Endothelial cell of umbilical vein (primary cell): ENCODE results near the gene SUPT16H. TPM values are rescaled to one million over a fixed set of nuclear protein-coding genes. Genes with fewer than 3 reads are reported as not detected.

Source experiments
- BruUV-seq: library from RNA; stranded (reverse); fragments of 400-500 nt; replicated peaks from 2 replicates; lab custom pipeline; 2021; lab: Mats Ljungman, UMichigan
- CTCF ChIA-PET: fragments of 300-600, 350-600 bp; sonication (Branson Sonifier 250); formaldehyde crosslinking; loops from one replicate; lab custom pipeline; 2021; ENCODE audit warnings: antibody characterized with exemption, inconsistent platforms; lab: Charles Lee
- POLR2A ChIA-PET: fragments of 300-600, 350-600 bp; sonication (Branson Sonifier 250); formaldehyde crosslinking; loops from one replicate; lab custom pipeline; 2021; ENCODE audit warnings: antibody characterized with exemption, inconsistent platforms; lab: Charles Lee
- DNase-seq: peaks from one replicate; pipeline ENCODE4 v3.0.0-alpha.2; 2011; ENCODE audit warnings: low read depth, low spot score
- FAIRE-seq: peaks from 2 replicates; lab custom pipeline; 2011; peaks lifted over from hg19 to GRCh38; lab: Jason Lieb, UNC
- H2AFZ ChIP-seq: 2 replicates; pipeline ENCODE4 v1.6.0; 2012; ENCODE audit warnings: low read depth, low read length, control low read depth, inconsistent platforms
- H3K27ac ChIP-seq: 2 replicates; pipeline ENCODE4 v1.5.1; 2011; ENCODE audit warnings: low read depth, mild to moderate bottlenecking, control low read depth, low read length, moderate library complexity; ENCODE audit not compliant: insufficient read depth
- H3K27me3 ChIP-seq, 2 experiments: 2 replicates each; pipeline versions ENCODE4 v1.6.0 to v1.6.1; 2011; ENCODE audit warnings: low read length in 2 of 2, mixed read lengths in 1 of 2; ENCODE audit not compliant: control insufficient read depth in 2 of 2, insufficient read depth in 2 of 2
- H3K36me3 ChIP-seq, 2 experiments: 2 replicates in 1 of 2; 3 replicates in 1 of 2; pipeline ENCODE4 v1.5.1; 2011; ENCODE audit warnings: low read length in 2 of 2, mild to moderate bottlenecking in 1 of 2, moderate library complexity in 1 of 2; ENCODE audit not compliant: control insufficient read depth in 2 of 2, insufficient read depth in 2 of 2; ENCODE audit errors: extremely low read depth in 1 of 2
- H3K4me1 ChIP-seq: 3 replicates; pipeline ENCODE4 v1.5.1; 2011; ENCODE audit warnings: mild to moderate bottlenecking, low read length; ENCODE audit not compliant: control insufficient read depth, insufficient read depth; ENCODE audit errors: extremely low read depth
- H3K4me2 ChIP-seq: 2 replicates; pipeline ENCODE4 v1.6.1; 2011; ENCODE audit warnings: low read length, control low read depth, mixed read lengths; ENCODE audit not compliant: insufficient read depth
- H3K4me3 ChIP-seq, 3 experiments: fragments of 200-600 bp in 1 of 3; sonication (generic), shearing (Covaris generic) in 1 of 3; replicated peaks in 1 of 3; 2 replicates each; pipeline ENCODE4 v1.5.1; 2011 to 2016; ENCODE audit warnings: control low read depth in 3 of 3, low read length in 3 of 3, mild to moderate bottlenecking in 2 of 3, inconsistent platforms in 1 of 3, low read depth in 1 of 3, moderate library complexity in 1 of 3; ENCODE audit not compliant: insufficient read depth in 1 of 3
- H3K79me2 ChIP-seq: 2 replicates; pipeline ENCODE4 v1.6.0; 2012; ENCODE audit warnings: low read length, inconsistent platforms; ENCODE audit not compliant: control insufficient read depth, insufficient read depth
- H3K9ac ChIP-seq: replicated peaks from 2 replicates; pipeline ENCODE3; 2011; ENCODE audit warnings: low read length, control low read depth; ENCODE audit not compliant: insufficient read depth; ENCODE audit errors: extremely low read depth
- H3K9me1 ChIP-seq: replicated peaks from 3 replicates; pipeline ENCODE4 v1.6.0; 2011; ENCODE audit warnings: mild to moderate bottlenecking, low read length; ENCODE audit not compliant: control insufficient read depth, insufficient read depth; ENCODE audit errors: extremely low read depth
- H3K9me3 ChIP-seq: replicated peaks from 2 replicates; pipeline ENCODE4 v1.5.1; 2012; ENCODE audit warnings: low read length, inconsistent platforms; ENCODE audit not compliant: control insufficient read depth, insufficient read depth
- H4K20me1 ChIP-seq: replicated peaks from 2 replicates; pipeline ENCODE3; 2011; ENCODE audit warnings: mild to moderate bottlenecking, low read length; ENCODE audit not compliant: control insufficient read depth, insufficient read depth; ENCODE audit errors: extremely low read depth
- CTCF ChIP-seq, 2 donors: IDR thresholded peaks; 1 replicate in 1 of 2; 2 replicates in 1 of 2; pipeline ENCODE4 v1.5.1; 2011; ENCODE audit warnings: low read length in 2 of 2, mild to moderate bottlenecking in 2 of 2, moderate library complexity in 2 of 2, control low read depth in 1 of 2, inconsistent platforms in 1 of 2, low read depth in 1 of 2; ENCODE audit not compliant: insufficient read depth in 1 of 2; ENCODE audit errors: extremely low read depth in 1 of 2
- EZH2 ChIP-seq: IDR thresholded peaks from 2 replicates; pipeline ENCODE4 v1.6.1; 2012; ENCODE audit warnings: borderline replicate concordance, low read depth, mild to moderate bottlenecking, moderate library complexity, low read length, inconsistent platforms; ENCODE audit not compliant: severe bottlenecking
- FOS ChIP-seq: IDR thresholded peaks from 2 replicates; pipeline ENCODE4 v1.6.1; 2011; ENCODE audit warnings: mild to moderate bottlenecking, low read length, moderate library complexity, borderline replicate concordance; ENCODE audit not compliant: insufficient read depth
- GATA2 ChIP-seq: IDR thresholded peaks from 2 replicates; pipeline ENCODE4 v1.7.0; 2011; ENCODE audit warnings: low read depth, mild to moderate bottlenecking, moderate library complexity, mixed read lengths, low read length; ENCODE audit not compliant: insufficient read length, insufficient read depth
- JUN ChIP-seq: IDR thresholded peaks from 2 replicates; pipeline ENCODE4 v1.6.1; 2011; ENCODE audit warnings: borderline replicate concordance, low read depth; ENCODE audit not compliant: insufficient read length, insufficient read depth
- MAX ChIP-seq: IDR thresholded peaks from 2 replicates; pipeline ENCODE4 v1.6.1; 2011; ENCODE audit not compliant: insufficient read depth, insufficient read length
- MYC ChIP-seq: IDR thresholded peaks from one replicate; pipeline ENCODE4 v1.6.1; 2011; ENCODE audit warnings: mild to moderate bottlenecking, low read depth, low read length
- POLR2A ChIP-seq: IDR thresholded peaks from 2 replicates; pipeline ENCODE4 v1.6.1; 2012; ENCODE audit warnings: low read depth, mild to moderate bottlenecking, control low read depth, low read length
- POLR2AphosphoS5 ChIP-seq: IDR thresholded peaks from 2 replicates; pipeline ENCODE4 v1.6.1; 2012; ENCODE audit warnings: low read depth, mild to moderate bottlenecking, control low read depth, low read length, moderate library complexity; ENCODE audit not compliant: insufficient read depth
- dilution Hi-C: fragments of 300-500 bp; cut with MboI; formaldehyde crosslinking; loops from one replicate; pipeline ENCODE4 v1.15.0; 2019; ENCODE audit warnings: low sequenced_read_pairs; ENCODE audit not compliant: extremely low pct_ligation_motif_present
- intact Hi-C: fragments of 100-400 bp; cut with micrococcal nuclease; formaldehyde crosslinking; loops from one replicate; pipeline ENCODE4 v1.10.0; 2022
- polyA plus RNA-seq, 4 experiments: library from polyadenylated mRNA; depleted of rRNA in 3 of 4; stranded (reverse) in 3 of 4; unstranded in 1 of 4; fragments of >200 nt; gene quantifications; 2 replicates each; pipeline versions ENCODE4 v1.2.1 to v1.2.3, GENCODE V29; 2011 to 2012; ENCODE audit warnings: missing spikeins in 1 of 4
- total RNA-seq: library from RNA; stranded (reverse); gene quantifications from 2 replicates; pipeline ENCODE4 v1.2.3, GENCODE V29; 2021

The SUPT16H gene
- total and polyA plus RNA-seq, 2 donors (not counting 3 experiments of a cell fraction or from before 2014, with no cell fraction given): 53.1 to 100 TPM

GRCh38 chr14:21408147-21408546 is 24.3 kb upstream of the SUPT16H start:
- DNase-seq: no peak
- TF ChIP-seq GATA2 (no peak), MYC (no peak), EZH2 (no peak), POLR2A (no peak), POLR2AphosphoS5 (no peak), JUN (no peak), FOS (no peak), MAX (no peak), CTCF (IDR thresholded peaks at IDR 0.05; ENCODE audit: extremely low read depth in 1 of 2, insufficient read depth in 1 of 2, low read depth in 1 of 2, low read length in 2 of 2) (no peak)
- Histone ChIP-seq H3K4me2 (no peak overlapping the region), H3K27me3 (no peaks in the 10 kb centered on the region), H3K79me2 (no peaks in the 10 kb centered on the region), H3K9ac (no peak overlapping the region), H3K9me3 (no peaks in the 10 kb centered on the region), H3K27ac (no peak overlapping the region), H3K4me3 (no peak overlapping the region), H4K20me1 (no peaks in the 10 kb centered on the region), H3K9me1 (no peaks in the 10 kb centered on the region), H2AFZ (no peak overlapping the region), H3K36me3 (peaks cover 24 to 29% of the 10 kb centered on the region in 2 experiments), H3K4me1 (peaks cover 13% of the 10 kb centered on the region)
- intact Hi-C loops (loop anchor here (5.0 kb wide), 1 partner anchor 149 kb away; no protein-coding TSS in a partner anchor), dilution Hi-C loops (no loop called here)
- no TSS peak for BruUV-seq
- POLR2A ChIA-PET: no interaction called here
- no peak for FAIRE-seq
- CTCF ChIA-PET: interaction anchor here (0.8 to 1.6 kb wide), 2 partner anchors 18 to 149 kb away, joined by 3 to 4 read pairs; no protein-coding TSS in a partner anchor
